ENCODE results near the gene FRMD6. TPM values are rescaled to one million over a fixed set of nuclear protein-coding genes. Genes with fewer than 3 reads are reported as not detected.
"Not testable (repeated sequence)": the region's sequence is repeated elsewhere in the genome, so short reads cannot be mapped to it uniquely, and the experiment has no call there.

FRMD6 gene
- total RNA-seq, 4 donors from 2014 or later = 88.3 to 165 (median 119) TPM

DNA sequence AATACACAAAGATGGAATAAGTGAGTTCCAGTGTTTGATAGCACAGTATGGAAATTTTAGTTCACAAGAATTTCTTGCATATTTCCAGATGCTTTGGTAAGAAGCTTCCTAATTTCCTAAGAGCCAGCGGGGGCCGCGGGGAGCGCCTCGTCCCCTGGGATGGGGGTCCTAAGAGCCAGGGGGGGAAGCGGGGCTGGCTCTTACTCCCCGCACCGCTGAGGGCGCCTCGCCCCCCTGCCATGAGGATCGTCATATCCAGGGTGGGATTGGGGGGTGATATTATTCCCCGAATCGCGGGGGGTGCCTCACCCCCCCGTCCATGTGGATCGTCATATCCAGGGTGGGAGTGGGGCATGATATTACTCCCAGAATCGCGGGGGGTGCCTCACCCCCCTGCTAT lies 108.2 kb downstream of the FRMD6 start:
- no peak for TF ChIP-seq CTCF (IDR thresholded peaks at IDR 0.05)
- no peak for TF ChIP-seq EP300 (IDR thresholded peaks at IDR 0.05)
- no peak for TF ChIP-seq POLR2AphosphoS5 (IDR thresholded peaks at IDR 0.05)
- no peak for TF ChIP-seq POLR2A (IDR thresholded peaks at IDR 0.05)
- no peaks in the 10 kb centered on the region for H3K9me3 ChIP-seq
- DNase-seq (ENCODE audit: low spot score in 2 of 2) = no peak
- H3K27me3 ChIP-seq = no peaks in the 10 kb centered on the region
- H3K4me1 ChIP-seq = no peaks in the 10 kb centered on the region
- H3K4me3 ChIP-seq = no peak overlapping the region
- no peak overlapping the region for H3K27ac ChIP-seq
- no peaks in the 10 kb centered on the region for H3K36me3 ChIP-seq
- 82% methylated on average over 17 of the region's 18 CpGs for WGBS

DNA sequence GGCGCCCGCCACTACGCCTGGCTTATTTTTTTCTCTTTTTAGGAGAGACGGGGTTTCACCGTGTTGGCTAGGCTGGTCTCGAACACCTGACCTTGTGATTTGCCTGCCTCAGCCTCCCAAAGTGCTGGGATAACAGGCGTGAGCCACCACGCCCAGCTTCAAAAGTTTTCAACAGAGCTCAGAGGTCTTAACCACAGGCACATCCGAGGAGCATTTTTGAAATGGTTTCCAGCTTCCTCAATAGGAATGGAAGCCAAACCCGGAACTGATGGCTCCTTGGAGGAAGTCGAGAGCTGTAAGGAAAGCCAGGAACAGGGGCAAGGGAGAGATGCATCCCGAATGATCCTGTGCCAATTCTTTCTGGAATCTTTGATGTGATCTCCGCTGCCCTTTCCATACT lies 114.0 kb downstream of the FRMD6 start:
- not testable (repeated sequence) for H3K4me1 ChIP-seq; DNase-seq (ENCODE audit: low spot score in 2 of 2); H3K36me3 ChIP-seq; H3K9me3 ChIP-seq; H3K27me3 ChIP-seq; H3K27ac ChIP-seq; H3K4me3 ChIP-seq
- 79% methylated on average over 13 of the region's 13 CpGs for WGBS

DNA sequence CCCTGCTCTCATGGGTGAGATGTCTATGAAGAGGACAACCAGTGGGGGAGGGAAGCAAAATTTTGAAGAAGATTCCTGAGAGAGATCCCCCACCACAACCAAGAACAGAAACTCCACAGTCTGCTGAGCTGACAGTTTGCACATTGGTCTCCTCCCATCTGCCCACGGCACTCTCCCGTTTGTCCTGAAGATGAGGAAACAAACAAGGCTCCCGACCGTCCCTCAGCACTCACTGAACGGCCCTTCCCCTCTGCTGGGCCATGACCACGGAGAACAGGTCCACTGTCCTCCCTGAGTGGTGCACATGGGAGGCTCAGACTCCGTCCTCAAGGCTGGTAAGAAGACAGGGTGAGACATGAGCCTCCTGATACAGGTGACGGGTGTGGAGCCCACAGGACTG lies 114.9 kb downstream of the FRMD6 start:
- WGBS = 71% methylated on average over 7 of the region's 8 CpGs

DNA sequence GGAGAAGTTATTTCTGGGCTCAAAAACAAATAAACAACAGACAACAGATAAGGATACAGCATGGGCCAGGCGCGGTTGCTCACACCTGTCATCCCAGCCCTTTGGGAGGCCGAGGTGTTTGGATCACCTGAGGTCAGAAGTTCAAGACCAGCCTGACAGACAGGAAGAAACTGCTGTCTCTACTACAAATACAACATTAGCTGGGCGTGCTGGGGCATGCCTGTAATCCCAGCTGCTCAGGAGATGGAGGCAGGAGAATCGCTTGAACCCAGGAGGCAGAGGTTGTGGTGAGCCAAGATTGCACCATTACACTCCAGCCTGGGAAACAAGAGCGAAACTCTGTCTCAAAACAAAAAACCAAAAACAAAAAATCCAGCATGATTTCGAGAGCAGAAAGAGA lies 117.6 kb downstream of the FRMD6 start:
- 78% methylated on average over 7 of the region's 7 CpGs for WGBS
- H3K9me3 ChIP-seq; H3K27ac ChIP-seq; H3K4me3 ChIP-seq; H3K36me3 ChIP-seq; DNase-seq (ENCODE audit: low spot score in 2 of 2); H3K4me1 ChIP-seq; H3K27me3 ChIP-seq: not testable (repeated sequence)

More for the DNA sequence above, 114.9 kb downstream of the FRMD6 start:
- not testable (repeated sequence) for H3K4me1 ChIP-seq; H3K36me3 ChIP-seq; DNase-seq (ENCODE audit: low spot score in 2 of 2); H3K27ac ChIP-seq; H3K27me3 ChIP-seq; H3K4me3 ChIP-seq; H3K9me3 ChIP-seq

DNA sequence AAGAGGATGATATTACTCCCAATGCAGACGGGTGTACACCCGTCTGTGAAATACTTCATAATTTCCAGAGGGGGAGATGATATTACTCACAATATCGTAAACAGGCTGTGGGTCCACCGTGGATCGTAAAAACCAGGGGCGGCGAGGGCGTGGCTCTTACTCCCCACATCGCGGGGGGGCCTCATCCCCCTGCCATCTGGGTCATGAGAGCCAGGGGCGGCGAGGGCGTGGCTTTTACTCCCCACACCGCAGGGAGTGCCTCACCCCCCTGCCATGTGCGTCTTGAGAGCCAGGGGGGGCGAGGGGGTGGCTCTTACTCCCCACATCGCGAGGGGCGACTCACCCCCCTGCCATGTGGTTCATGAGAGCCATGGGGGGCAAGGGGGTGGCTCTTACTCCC lies 122.5 kb downstream of the FRMD6 start:
- TF ChIP-seq EP300 (IDR thresholded peaks at IDR 0.05) (no peak), POLR2A (IDR thresholded peaks at IDR 0.05) (no peak), CTCF (IDR thresholded peaks at IDR 0.05) (no peak), POLR2AphosphoS5 (IDR thresholded peaks at IDR 0.05) (no peak)

DNA sequence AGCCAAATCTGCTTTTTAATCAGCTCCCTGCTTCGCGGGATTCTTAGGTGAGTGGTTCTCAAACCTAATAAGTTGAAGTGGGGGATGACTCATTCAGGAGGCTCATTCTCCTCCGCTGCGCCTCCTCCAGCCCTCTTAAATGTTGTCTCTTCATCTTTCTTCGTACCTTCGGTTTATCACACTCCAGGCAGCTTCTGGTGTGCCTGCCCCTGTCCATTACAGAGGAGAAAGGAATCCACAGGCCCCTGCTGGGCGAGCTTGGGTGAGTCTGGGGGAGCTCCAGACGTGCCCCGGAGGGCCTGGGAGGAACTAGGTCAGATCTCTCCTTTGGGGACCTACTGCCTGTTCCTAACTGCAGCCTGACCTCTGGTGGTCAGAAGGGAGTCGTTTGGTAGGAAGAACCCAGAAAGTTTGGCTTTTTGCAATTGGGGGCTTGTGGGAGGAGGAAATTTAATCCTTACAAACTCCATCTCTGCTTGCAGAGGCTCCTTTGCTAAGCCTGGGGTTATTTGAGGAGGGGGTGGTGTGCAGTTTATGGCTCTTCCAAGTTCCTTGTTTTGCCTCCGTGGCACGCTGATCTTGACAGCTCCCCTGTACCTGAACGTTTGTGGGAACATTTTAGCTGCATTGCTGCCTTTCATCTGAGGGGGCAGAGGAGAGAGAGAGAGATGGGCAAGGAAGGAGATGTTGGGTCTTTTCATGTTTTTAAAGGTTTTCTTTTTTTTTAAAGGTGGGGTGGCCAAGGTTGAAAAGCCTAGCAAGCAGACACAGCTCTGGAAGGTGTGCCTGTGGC lies 124.6 kb downstream of the FRMD6 start:
- 42% methylated on average over 13 of the region's 13 CpGs for WGBS
- peak; percentile 12 to 47 for TF ChIP-seq CTCF (IDR thresholded peaks at IDR 0.05)
- no peak for TF ChIP-seq POLR2AphosphoS5 (IDR thresholded peaks at IDR 0.05)
- TF ChIP-seq EP300 (IDR thresholded peaks at IDR 0.05) = no peak
- TF ChIP-seq POLR2A (IDR thresholded peaks at IDR 0.05) = no peak
- no peaks in the 10 kb centered on the region for H3K9me3 ChIP-seq
- H3K36me3 ChIP-seq = no peaks in the 10 kb centered on the region
- H3K4me1 ChIP-seq = peaks cover 11% of the 10 kb centered on the region
- H3K27me3 ChIP-seq = no peaks in the 10 kb centered on the region
- no peak overlapping the region for H3K4me3 ChIP-seq
- H3K27ac ChIP-seq = no peak overlapping the region
- no peak for DNase-seq (ENCODE audit: low spot score in 2 of 2)

More for the DNA sequence above, 122.5 kb downstream of the FRMD6 start:
- Histone ChIP-seq H3K9me3 (no peaks in the 10 kb centered on the region), H3K4me1 (peaks cover 5% of the 10 kb centered on the region), H3K27me3 (no peaks in the 10 kb centered on the region), H3K36me3 (no peaks in the 10 kb centered on the region), H3K27ac (no peak overlapping the region), H3K4me3 (no peak overlapping the region)
- 84% methylated on average over 19 of the region's 19 CpGs for WGBS
- DNase-seq (ENCODE audit: low spot score in 2 of 2) = no peak

All from suprapubic skin (tissue), 4 donors.